Measurements from ENCODE around the gene ANAPC15.
"Not testable (repeated sequence)": the region's sequence is repeated elsewhere in the genome, so short reads cannot be mapped to it uniquely, and the experiment has no call there.

GRCh38 chr11:72135473-72135872, 23.0 kb upstream of the ANAPC15 start, which contains the start of gene FOLR3:
- TF ChIP-seq, protein P1, sequence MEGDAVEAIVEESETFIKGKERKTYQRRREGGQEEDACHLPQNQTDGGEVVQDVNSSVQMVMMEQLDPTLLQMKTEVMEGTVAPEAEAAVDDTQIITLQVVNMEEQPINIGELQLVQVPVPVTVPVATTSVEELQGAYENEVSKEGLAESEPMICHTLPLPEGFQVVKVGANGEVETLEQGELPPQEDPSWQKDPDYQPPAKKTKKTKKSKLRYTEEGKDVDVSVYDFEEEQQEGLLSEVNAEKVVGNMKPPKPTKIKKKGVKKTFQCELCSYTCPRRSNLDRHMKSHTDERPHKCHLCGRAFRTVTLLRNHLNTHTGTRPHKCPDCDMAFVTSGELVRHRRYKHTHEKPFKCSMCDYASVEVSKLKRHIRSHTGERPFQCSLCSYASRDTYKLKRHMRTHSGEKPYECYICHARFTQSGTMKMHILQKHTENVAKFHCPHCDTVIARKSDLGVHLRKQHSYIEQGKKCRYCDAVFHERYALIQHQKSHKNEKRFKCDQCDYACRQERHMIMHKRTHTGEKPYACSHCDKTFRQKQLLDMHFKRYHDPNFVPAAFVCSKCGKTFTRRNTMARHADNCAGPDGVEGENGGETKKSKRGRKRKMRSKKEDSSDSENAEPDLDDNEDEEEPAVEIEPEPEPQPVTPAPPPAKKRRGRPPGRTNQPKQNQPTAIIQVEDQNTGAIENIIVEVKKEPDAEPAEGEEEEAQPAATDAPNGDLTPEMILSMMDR (IDR thresholded peaks at IDR 0.05) = not testable (repeated sequence)
- not testable (repeated sequence) for TF ChIP-seq ZFX (IDR thresholded peaks at IDR 0.05; ENCODE audit: borderline replicate concordance)

All from 22Rv1 (cell line).